NT2/D1 (cell line): ENCODE data around the gene TAF6.

ENCODE experiments used
- SUZ12 ChIP-seq: IDR thresholded peaks from 2 replicates; pipeline ENCODE4 v1.6.1; 2011; ENCODE audit not compliant: insufficient read length, insufficient read depth; ENCODE audit errors: extremely low read depth
- YY1 ChIP-seq: IDR thresholded peaks from 2 replicates; pipeline ENCODE4 v1.6.1; 2011; ENCODE audit not compliant: insufficient read length, insufficient read depth

GRCh38 chr7:100157334-100158228 lies 38.4 kb upstream of the TAF6 start:
- TF ChIP-seq YY1 (no peak), SUZ12 (no peak)
